HG02970 (cell line): ENCODE measurements around the gene PEX11G.
"Not testable (repeated sequence)": the region's sequence is repeated elsewhere in the genome, so short reads cannot be mapped to it uniquely, and the experiment has no call there.

Experiments
- ATAC-seq: cut with Tn5 transposase; IDR thresholded peaks from one replicate; pipeline ENCODE4 v1.9.1; 2021; ENCODE audit warnings: mild to moderate bottlenecking, moderate library complexity, moderate number of reproducible peaks; ENCODE audit not compliant: unreplicated experiment, low FRiP score

Gene PEX11G

GRCh38 chr19:7470540-7471305, 18.1 kb downstream of the PEX11G start:
- no peak for ATAC-seq

DNA sequence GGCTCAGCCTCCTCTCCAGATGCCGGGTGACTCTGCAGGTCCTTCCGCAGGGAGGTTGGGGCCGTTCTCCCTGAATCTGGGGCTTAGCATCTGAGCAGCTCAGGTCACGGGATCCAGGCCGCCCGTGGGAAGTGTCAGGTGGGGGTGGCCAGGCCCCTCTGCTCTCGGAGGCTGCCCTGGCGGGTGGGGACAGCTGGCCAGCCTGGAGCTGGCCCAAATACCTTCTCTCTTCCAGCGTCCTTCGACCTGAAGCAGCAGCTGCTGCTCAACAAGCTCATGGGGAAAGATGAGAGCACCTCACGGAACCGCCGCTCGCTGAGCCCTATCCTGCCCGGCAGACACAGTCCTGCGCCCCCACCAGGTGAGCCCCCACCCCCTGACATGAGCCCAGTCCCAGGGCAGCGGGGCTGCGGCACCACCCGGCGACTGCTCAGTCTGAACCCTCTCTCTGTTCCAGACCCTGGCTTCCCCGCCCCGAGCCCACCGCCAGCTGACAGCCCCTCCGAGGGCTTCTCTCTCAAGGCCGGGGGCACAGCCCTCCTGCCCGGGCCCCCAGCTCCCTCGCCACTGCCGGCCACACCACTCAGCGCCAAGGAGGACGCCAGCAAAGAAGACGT, 19.1 kb downstream of the PEX11G start:
- no peak for ATAC-seq

GRCh38 chr19:7468840-7469239, 20.0 kb downstream of the PEX11G start:
- ATAC-seq, result no peak

DNA sequence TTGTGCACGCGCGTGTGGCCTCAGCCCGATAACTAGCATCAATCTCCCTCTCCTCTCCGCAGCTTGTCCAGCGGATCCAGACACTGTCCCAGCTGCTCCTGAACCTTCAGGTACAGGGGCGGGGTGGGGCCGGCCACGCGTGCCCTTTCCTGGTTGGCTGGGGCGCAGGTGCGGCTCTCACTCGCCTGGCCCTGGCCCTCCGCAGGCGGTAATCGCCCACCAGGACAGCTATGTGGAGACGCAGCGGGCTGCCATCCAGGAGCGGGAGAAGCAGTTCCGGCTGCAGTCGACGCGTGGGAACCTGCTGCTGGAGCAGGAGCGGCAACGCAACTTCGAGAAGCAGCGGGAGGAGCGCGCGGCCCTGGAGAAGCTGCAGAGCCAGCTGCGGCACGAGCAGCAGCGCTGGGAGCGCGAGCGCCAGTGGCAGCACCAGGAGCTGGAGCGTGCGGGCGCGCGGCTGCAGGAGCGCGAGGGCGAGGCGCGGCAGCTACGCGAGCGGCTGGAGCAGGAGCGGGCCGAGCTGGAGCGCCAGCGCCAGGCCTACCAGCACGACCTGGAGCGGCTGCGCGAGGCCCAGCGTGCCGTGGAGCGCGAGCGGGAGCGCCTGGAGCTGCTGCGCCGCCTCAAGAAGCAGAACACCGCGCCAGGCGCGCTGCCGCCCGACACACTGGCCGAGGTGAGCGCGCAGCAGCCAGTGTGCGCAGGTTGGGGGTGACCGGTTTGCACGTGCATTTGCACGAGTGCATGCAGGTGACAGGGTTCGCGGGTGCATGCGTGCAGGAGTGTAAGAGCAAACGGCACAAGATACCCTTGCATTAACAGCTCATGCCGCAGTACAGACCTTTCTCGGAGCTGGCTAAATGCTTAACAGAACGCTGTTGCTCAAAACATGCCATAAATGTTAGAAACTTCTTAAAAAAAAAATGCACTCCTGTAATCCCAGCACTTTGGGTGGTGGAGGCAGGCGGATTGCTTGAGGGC, 21.5 kb downstream of the PEX11G start:
- no peak for ATAC-seq

GRCh38 chr19:7463575-7463974, 25.3 kb downstream of the PEX11G start:
- ATAC-seq, result no peak

- no peak for ATAC-seq
Measured at GRCh38 chr19:7461841-7462629, 26.8 kb downstream of the PEX11G start.

GRCh38 chr19:7460562-7460966, 28.3 kb downstream of the PEX11G start:
- ATAC-seq, result no peak

DNA sequence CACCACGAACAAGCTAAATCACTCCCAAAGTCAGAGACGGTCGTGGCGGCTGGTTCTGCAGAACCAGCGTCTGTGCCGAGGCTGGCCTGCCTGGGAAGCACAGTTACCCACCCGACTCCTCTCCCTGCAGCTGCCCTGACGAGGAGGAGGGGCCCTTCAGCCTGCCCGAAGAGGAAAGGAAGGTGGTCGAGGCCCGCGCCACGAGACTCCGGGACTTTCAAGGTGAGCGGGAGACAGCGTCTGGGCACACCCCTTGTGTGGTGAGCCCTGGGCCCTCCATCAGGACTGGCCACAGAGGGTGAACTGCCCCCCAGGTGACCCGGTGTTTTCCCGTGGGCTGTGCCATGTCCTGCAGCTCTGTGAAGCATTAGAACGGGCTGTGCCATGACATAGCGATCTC, 29.1 kb downstream of the PEX11G start:
- no peak for ATAC-seq

DNA sequence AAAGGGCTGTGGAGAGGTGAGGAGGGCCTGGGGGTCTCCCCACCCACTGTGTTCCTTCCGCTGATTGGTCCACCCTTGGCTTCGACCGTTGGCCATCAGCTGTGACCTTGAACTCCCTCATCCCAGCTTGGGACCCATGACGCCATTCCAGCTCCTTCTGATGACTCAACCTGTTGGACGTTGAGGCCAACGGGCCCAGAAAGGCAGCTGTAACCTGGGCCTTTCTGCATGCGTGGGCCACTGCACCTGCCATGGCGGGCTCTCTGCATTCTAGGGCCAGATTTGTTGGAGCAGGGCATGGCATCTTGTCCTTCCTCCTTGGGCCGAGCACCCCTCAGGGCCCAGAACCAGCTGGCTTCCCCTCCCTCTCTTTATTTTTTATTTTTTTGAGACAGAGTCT, 30.2 kb downstream of the PEX11G start:
- no peak for ATAC-seq

- no peak for ATAC-seq
Measured at GRCh38 chr19:7456964-7457541, 31.8 kb downstream of the PEX11G start.

- no peak for ATAC-seq
Measured at GRCh38 chr19:7455600-7456296, 33.1 kb downstream of the PEX11G start.

DNA sequence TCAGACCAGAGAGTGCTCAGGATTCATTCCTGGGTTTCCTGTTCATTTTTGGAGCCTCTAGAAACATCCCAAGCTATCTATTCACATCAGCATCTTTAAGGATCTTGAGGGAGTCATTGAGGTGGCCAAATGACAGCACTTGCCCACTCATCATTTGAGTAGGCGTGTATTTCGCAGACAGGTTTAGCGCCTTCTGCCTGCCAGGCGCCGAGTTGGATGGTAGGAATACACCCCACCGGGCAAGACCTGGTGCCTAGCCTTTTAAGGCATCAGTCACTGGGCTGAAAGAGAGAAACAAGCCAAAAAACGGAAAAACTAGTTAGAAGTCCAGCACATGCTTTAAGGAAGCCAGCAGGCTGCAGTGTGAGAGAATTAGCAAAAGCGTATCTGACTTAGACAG, 33.8 kb downstream of the PEX11G start:
- ATAC-seq, result no peak

- ATAC-seq, result no peak
Measured at GRCh38 chr19:7450243-7451223, 38.3 kb downstream of the PEX11G start.

GRCh38 chr19:7449391-7450070, 39.3 kb downstream of the PEX11G start:
- ATAC-seq, result not testable (repeated sequence)

- ATAC-seq, result no peak
Measured at GRCh38 chr19:7447648-7448047, 41.2 kb downstream of the PEX11G start.

- ATAC-seq, result no peak
Measured at GRCh38 chr19:7445104-7445503, 43.7 kb downstream of the PEX11G start.

DNA sequence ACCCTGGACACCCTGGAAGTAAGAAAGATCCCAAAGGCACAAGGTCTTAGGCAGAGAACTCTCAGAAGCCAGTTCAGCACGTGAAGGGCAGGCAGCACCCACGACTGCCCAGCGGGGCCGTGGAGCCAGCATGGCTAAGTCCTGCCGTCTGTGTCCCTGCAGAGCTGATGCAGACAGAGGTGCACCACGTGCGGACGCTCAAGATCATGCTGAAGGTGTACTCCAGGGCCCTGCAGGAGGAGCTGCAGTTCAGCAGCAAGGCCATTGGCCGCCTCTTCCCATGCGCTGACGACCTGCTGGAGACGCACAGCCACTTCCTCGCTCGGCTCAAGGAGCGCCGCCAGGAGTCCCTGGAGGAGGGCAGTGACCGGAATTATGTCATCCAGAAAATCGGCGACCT, 44.8 kb downstream of the PEX11G start:
- no peak for ATAC-seq

DNA sequence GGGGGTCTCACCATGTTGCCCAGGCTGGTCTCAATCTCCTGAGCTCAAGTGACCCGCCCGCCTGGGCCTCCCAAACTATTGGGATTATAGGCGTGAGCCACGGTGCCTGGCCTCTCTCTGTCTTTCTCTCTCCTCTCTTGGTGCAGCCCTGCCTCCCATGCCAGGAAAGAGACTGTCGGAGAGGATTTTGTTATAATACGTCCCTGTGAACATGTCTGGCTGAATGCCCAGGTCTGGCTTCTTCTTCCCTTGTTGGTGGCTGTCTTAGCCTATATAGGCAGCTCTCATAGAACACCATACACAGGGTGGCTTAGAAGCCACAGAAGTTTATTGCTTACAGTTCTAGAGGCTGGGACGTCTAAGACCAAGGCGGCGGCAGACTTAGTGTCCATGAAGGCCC, 46.4 kb downstream of the PEX11G start:
- ATAC-seq, result no peak
